ENCODE results near the gene ASNS.
A peak's percentile ranks its signal among the peaks of the same experiment; 100 is the strongest.
"Not testable (repeated sequence)": the region's sequence is repeated elsewhere in the genome, so short reads cannot be mapped to it uniquely, and the experiment has no call there.

ASNS gene, protein sequence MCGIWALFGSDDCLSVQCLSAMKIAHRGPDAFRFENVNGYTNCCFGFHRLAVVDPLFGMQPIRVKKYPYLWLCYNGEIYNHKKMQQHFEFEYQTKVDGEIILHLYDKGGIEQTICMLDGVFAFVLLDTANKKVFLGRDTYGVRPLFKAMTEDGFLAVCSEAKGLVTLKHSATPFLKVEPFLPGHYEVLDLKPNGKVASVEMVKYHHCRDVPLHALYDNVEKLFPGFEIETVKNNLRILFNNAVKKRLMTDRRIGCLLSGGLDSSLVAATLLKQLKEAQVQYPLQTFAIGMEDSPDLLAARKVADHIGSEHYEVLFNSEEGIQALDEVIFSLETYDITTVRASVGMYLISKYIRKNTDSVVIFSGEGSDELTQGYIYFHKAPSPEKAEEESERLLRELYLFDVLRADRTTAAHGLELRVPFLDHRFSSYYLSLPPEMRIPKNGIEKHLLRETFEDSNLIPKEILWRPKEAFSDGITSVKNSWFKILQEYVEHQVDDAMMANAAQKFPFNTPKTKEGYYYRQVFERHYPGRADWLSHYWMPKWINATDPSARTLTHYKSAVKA

DNA sequence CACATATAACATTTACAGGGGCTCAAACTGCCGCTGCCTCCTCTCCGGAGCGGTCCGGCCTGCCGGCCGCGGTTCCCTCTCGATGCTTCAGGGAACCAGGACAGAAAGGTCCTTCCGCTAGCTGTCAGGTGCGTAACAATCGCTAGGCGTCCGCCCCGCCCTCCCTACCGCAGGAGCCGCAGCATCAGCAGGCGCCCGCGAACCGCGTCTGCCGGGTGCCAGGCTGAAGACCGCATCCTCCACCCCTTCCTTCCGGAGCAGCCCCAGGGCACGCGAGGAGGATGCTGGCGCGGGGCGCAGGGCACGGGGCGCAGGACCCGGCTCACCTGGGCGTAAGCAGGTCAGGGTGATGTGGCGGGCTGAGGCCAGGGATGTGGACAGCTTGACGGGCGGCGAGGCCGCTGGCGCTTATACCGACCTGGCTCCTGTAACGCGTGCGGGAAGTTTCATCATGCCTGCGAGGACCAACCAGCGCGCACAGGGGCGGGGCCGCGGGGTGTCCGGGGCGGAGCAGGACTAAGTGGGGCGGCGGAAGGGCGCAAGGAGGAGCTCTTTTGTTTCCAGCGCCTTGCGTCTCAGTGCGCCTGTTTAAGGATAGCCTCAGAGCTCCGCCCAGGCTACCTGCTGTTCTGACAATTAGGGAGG is at the start of gene ASNS:
Gene ASNS (minus strand): TSS at position 384 of the 645 bp plus-strand sequence. CDS start 3,252 bp downstream, outside the sequence.
- H3K4me3 ChIP-seq (ENCODE audit: low read depth, low read length): peak within 1 kb of the TSS; percentile 77
- TF ChIP-seq, protein P1, sequence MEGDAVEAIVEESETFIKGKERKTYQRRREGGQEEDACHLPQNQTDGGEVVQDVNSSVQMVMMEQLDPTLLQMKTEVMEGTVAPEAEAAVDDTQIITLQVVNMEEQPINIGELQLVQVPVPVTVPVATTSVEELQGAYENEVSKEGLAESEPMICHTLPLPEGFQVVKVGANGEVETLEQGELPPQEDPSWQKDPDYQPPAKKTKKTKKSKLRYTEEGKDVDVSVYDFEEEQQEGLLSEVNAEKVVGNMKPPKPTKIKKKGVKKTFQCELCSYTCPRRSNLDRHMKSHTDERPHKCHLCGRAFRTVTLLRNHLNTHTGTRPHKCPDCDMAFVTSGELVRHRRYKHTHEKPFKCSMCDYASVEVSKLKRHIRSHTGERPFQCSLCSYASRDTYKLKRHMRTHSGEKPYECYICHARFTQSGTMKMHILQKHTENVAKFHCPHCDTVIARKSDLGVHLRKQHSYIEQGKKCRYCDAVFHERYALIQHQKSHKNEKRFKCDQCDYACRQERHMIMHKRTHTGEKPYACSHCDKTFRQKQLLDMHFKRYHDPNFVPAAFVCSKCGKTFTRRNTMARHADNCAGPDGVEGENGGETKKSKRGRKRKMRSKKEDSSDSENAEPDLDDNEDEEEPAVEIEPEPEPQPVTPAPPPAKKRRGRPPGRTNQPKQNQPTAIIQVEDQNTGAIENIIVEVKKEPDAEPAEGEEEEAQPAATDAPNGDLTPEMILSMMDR (IDR thresholded peaks at IDR 0.05; ENCODE audit: borderline replicate concordance, insufficient read depth, low read depth, low read length): no peak

DNA sequence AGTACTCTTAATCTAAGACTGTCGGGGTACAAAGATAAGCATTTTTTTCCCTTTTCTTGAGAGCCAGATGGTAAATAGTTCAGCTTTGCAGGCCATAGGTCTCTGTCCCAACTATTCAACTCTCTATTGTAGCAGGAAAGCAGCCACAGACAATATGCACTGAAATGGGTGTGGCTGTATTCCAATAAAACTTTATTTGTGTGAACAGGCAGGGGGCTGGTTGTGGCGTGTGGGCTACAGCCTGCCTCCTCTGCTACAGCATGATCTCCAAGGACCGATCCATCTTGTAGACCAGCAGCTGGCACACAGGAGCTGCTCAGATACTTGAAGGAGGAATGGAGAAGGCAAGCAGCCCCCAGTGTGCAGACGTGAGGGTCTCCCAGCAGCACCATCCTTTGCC is 49.0 kb upstream of the ASNS start:
- H3K4me3 ChIP-seq (ENCODE audit: low read depth, low read length): not testable (repeated sequence)

DNA sequence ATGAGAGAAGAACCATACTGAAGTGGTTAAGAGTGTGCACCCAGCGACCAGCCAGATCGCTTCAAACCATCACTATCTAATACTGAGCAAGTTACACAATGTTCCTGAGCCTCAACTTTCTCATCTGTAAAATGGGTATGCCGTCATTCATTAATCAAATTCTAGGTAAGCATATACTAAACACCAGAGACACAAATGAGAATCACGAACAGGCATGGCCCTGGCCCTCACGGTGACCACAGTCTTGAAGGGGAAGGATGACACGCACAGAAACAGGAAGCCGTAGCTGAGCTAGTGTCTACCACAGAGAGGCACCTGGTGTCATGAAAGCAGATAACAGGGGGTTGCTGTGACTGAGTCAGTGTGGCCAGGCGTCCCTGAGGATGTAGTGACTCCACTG is 43.1 kb upstream of the ASNS start:
- not testable (repeated sequence) for H3K4me3 ChIP-seq (ENCODE audit: low read depth, low read length)

DNA sequence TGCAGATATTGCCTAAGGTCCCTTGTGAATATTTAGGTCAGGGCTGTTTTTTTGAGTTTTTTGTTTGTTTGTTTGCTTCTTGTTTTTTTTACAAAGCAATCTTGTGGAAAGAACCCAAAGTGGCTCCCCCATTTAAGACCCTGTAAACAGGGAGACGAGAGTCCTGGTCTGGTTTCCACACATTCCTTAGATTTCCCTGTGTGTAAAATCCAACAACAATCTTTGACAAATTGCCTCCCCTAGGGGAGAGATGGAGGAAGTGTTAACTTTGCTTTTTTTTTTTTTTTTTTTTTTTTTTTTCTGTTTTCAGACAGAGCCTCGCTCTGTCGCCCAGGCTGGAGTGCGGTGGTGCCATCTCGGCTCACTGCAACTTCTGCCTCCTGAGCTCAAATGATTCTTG is 40.1 kb upstream of the ASNS start:
- not testable (repeated sequence) for H3K4me3 ChIP-seq (ENCODE audit: low read depth, low read length)

DNA sequence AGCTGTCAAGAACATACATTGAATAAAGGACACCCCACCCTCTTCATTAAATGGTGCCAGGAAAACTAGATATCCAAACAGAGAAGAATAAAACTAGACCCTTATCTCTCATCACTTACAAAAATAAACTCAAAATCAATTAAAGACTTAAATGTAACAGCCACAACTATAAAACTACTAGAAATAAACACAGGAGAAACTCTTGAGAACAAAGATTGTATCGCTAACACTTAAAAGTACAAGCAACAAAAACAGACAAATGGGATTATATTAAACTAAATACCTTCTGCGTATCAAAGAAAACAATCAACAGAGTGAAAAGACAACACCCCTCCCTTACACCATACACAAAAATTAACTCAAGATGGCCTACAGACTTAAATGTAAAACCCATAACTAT is 24.7 kb upstream of the ASNS start:
- not testable (repeated sequence) for H3K4me3 ChIP-seq (ENCODE audit: low read depth, low read length)

DNA sequence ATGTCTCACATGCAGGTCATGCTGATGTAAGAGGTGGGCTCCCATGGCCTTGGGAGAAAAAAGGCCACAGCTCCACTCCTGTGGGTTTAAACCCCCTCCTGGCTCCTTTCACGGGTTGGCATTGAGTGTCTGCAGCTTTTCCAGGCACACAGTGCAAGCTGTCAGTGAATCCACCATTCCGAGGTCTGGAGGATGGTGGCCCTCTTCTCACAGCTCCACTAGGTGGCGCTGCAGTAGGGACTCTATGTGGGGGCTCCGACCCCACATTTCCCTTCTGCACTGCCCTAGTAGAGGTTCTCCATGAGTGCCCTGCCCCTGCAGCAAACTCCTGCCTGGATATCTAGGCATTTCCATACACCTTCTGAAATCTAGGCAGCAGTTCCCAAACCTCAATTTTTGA is 19.5 kb upstream of the ASNS start:
- H3K4me3 ChIP-seq (ENCODE audit: low read depth, low read length): not testable (repeated sequence)

DNA sequence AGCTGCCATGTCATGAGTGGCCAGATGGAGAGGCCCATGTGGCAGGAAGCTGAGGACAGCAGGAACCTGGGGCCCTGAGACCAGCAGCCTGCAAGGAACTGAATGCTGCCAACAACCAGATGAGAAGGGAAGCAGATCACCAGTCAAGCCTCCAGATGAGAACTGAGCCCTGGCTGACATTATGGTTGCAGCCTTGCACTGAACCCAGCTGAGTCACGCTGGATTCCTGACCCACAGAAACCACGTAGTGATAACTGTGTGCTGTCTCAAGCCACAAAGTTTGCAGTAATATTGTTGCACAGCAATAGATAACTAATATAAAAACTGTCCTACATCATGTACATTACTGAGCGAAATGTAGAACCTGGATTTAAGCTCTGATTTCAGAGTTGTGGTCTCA is 7.3 kb upstream of the ASNS start:
- H3K4me3 ChIP-seq (ENCODE audit: low read depth, low read length): not testable (repeated sequence)

DNA sequence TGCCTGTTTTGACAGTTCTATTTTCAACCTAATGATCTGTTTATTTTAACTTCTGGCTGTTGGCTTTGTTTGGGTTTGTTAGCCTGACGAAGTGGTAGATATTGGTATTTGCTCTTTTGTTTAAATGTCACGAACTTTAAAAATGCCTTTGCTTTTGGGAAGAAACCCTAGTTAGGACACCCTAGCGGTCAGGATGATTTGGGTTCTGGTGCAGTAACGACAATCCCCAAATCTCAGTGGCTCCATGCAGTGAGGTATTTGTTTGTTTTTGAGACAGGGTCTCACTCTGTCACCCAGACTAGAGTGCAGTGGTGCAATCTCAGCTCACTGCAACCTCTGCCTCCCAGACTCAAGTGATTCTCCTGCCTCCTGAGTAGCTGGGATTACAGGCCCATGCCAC is 2.7 kb upstream of the ASNS start:
- not testable (repeated sequence) for H3K4me3 ChIP-seq (ENCODE audit: low read depth, low read length)

DNA sequence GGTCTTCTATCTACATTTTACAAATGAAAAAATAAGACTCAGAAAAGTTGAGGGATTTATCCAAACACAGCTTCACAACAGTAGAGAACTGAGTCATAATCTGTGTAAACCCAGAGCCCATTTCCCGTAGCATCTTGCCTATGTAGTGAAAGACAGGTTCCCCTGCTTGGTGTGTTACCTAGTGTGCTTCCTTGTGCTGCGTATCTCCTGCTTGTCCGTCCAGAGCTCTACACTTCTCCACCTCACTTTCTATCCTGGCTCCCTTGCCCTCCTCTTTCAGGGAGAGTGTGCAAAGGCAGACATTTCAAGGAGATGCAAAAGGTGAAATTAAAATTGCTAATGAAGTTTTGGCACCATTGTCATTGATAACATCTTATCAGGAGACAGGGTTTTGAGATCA is 1.4 kb upstream of the ASNS start:
- TF ChIP-seq, protein P1 (IDR thresholded peaks at IDR 0.05; ENCODE audit: borderline replicate concordance, insufficient read depth, low read depth, low read length): no peak

DNA sequence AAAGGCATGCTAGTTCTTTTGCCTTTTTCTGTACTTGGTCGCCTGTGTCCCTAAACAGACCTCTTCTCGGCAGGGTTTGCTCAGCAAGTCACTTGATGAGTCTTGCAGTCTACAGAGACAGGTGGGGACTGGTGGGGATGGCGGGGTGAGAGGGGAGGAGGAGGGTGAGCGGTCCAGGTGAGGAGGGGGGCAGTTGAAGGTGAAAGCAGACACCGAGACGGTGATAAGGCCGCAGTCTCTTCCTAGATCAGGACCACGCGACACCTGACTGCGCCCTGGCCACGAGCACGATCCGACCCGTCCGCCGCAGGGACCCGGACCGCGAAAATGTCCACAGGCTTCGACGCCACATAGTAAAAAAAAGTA is 566 bp downstream of the ASNS start:
- TF ChIP-seq, protein P1 (IDR thresholded peaks at IDR 0.05; ENCODE audit: borderline replicate concordance, insufficient read depth, low read depth, low read length): no peak
- H3K4me3 ChIP-seq (ENCODE audit: low read depth, low read length): peak overlapping the region; percentile 77

More for the DNA sequence above, 1.4 kb upstream of the ASNS start:
- no peak overlapping the region for H3K4me3 ChIP-seq (ENCODE audit: low read depth, low read length)

DNA sequence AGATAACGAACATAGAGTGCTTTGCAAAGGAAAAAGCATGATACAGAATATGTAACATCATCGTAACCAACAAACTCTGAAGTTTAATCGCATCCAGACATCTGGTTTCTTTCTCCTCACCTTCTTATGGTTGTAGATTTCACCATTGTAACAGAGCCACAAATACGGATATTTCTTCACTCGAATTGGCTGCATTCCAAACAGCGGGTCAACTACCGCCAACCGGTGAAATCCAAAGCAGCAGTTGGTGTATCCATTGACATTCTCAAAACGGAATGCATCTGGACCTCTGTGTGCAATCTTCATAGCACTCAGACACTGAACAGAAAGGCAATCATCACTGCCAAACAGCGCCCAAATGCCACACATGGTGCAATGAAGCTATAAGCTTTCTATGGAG is 3.4 kb downstream of the ASNS start:
- TF ChIP-seq, protein P1 (IDR thresholded peaks at IDR 0.05; ENCODE audit: borderline replicate concordance, insufficient read depth, low read depth, low read length): no peak
- H3K4me3 ChIP-seq (ENCODE audit: low read depth, low read length): no peak overlapping the region
